Measurements from ENCODE around the gene IL1RN. TPM values are rescaled to one million over a fixed set of nuclear protein-coding genes. Genes with fewer than 3 reads are reported as not detected.

IL1RN gene
- total RNA-seq, 1 donor from 2014 or later, result 0.57 TPM

- intact Hi-C loops (cut with micrococcal nuclease), result no loop called here
- ATAC-seq (peak; percentile 78), DNase-seq (peak; percentile 42)
Observed at GRCh38 chr2:113167115-113167932, 39.9 kb downstream of the IL1RN start.

DNA sequence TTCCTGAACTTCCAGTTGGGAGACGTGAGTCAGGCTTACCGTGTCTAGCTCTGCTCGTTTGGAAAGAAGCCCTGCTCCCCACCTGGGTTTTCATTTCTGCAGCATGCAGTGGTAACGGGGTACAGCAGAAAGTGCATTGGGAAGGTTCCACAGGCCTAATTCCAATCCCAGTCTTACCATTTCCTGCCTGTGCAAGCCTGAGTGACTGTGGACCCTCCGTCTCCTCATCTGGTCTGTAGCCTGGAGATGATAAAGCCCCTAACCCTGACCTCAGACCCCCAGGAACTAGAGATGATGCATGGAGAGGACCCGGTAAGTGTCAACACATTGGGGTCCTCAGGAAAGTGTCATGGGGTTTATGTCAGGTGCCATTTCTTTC lies 40.6 kb downstream of the IL1RN start:
- DNase-seq (no peak), ATAC-seq (no peak)
- intact Hi-C loops (cut with micrococcal nuclease), result no loop called here

DNA sequence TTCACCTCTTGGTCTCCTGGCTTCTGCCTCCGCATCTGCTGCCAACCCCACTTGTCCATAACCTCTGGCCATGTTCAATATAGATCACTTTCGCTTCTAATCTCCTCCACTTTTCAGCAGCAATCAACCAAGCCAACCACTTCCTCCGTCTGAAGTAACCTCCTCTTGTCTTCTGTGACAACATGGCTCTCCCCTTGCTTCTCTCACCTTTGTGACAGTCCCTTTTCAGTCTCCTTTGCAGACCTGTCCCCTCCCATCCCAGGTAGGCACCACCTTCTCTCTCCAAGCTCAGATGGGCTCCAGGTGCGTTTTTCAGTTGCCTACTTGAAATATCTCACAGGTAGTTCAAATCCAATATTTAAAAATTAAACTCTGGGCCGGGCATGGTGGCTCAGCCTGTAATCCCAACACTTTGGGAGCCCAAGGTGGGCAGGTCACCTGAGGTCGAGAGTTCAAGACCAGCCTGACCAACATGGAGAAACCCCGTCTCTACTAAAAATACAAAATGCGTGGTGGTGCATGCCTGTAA lies 41.7 kb downstream of the IL1RN start:
- intact Hi-C loops (cut with micrococcal nuclease), result no loop called here
- DNase-seq (no peak), ATAC-seq (no peak)

GRCh38 chr2:113169586-113169985 lies 42.2 kb downstream of the IL1RN start:
- intact Hi-C loops (cut with micrococcal nuclease), result no loop called here
- no peak for ATAC-seq
- no peak for DNase-seq

DNA sequence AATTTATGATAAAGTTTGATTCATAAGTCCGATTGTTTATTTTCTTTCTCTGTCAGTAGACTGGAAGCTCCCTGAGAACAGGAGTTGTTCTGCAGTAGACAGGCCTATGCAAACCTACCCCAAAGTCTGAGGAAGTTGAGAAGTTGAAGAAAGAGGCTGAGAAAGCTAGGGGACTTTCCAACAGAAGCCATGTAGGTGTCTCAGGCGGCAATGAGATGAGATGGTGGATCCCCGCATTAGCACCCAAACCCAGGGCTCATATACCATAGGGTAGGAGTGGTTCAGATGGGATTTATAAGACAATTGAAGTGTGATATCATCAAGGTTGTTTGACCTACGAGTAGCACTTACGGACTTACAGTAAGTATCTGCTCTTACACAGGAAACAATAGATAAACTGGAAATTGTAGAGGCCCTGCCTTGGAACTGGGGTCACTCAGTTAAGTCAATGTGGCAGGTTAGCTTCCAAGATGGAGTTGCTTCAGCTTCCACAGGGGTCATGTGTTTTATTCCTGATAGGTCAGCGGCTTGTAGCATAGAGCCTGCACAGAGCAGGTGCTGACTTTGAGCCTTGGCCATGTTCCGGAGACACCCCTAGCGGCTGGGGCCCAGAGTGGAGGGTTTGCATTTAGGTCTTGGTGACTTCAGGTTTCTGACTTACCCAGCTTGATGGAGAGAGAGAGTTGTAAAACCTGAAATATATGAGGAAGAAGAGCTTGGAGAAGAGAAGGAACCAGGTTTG lies 44.1 kb downstream of the IL1RN start:
- no peak for ATAC-seq
- DNase-seq, result no peak
- intact Hi-C loops (cut with micrococcal nuclease), result no loop called here

DNA sequence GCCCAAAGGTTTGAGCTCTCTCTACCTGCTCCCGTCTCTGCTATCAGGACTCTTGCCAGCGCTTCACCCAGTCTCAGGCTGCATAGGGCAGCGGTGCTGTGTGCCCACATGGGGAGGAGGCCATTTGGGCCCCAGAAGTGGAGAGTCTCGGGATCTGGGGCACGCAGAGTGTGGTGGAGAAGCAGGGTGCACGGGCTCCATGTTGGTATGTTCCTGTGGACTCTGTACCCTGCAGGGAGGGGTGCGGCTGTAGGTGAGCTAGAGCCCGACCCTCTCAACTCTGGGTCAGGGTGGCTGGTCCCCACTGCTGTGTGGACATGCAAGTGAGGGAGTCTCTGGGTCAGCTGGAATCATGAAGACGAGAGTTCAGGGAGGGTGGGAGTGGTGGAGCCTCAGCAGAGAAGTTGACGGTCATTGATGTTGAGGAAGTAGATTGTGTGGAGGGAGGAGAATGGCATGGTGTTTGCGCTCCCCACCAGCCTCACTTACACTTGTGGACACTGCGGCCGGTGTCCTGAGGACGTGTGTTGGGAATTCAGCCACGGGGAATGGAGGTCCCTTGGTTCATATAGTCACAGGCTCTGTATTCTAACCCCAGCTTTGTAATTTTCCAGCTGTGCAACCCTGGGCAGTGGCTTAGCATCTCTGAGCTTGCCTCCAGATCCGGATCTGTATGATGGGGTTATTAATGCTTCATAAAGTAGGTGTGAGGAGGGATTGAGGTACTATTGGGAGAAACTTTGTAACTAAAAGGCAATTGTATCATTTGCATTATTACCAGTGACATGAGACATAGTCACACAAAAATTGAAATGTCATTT lies 45.5 kb downstream of the IL1RN start:
- DNase-seq (no peak), ATAC-seq (no peak)
- intact Hi-C loops (cut with micrococcal nuclease), result no loop called here

DNA sequence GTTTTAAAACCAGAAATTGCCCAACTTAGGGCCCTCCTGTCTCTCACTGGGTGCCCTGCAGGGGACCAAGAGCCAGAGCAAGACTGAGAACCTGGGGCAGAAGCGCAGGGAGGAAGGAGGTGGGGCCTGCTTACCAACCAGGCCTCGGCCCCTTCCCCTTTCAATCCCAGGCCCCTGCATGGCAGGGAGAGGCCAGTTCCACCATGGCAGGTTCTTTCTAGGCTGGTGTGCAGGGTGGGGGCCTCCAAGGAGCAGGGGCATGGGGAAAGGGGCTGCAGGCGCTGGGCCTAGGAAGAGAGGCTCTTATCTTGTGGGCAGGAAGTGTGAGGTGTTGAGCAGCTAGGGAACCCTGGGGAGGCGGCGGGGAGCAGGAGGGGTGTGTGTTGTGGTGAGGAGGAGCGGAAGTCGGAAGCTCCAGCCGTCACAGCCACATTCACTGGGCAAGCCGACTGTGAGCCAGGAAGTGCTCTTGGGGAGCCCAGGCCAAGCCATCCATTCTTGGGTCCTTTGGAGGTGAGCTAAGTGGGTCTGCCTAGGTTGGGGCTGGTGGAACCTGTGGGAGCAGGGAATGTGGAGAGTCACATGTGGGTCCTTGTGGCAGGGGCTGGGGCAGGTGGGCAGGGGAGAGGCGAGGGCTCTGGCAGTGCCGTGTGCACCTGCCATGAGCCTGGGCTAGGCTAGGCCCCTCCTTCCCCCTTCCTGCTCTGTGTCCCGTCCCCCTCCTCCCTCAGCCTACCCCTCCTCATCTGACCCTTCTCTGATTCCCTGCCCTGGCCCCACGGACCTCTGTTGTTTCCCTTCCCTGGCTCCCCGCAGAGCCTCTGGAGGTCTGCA lies 46.4 kb downstream of the IL1RN start, which contains the start of gene PSD4:
Gene PSD4, plus strand, starts transcription at position 430 of the 834 bp plus-strand sequence. CDS start 8,486 bp downstream, outside the sequence.
- ATAC-seq (peak; percentile 83), DNase-seq (peak; percentile 72)
- intact Hi-C loops (cut with micrococcal nuclease), result no loop called here

GRCh38 chr2:113174376-113174750 lies 47.0 kb downstream of the IL1RN start:
- intact Hi-C loops (cut with micrococcal nuclease), result no loop called here
- DNase-seq, result no peak

DNA sequence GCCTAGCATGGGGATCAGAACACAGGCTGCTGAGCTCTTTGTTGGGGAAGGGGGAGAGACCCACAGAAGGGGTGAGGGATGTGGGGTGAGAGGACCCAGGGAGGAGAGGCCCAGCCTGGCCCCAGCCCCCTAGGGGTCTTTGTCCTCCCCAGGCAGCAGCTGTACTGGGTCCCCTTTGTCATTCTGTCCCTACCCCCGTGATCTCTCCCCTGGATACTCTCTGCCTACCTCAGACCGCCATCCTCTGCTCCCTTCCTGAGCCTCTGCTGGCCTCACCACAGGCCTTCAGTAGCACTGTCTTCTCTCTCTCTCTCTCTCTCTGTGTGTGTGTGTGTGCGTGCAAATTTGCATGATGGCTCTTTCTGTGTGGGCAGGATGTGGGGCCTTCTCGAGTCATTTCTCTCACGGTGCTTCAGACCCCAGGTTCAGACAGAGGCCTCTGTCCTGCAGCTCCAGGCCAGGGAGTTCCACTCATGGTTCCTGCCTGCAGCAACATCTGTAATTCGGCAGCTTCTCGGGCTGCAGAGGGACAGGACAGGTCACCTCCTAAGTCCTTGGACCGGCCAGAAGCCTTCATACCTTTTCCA lies 47.7 kb downstream of the IL1RN start:
- intact Hi-C loops (cut with micrococcal nuclease), result no loop called here
- DNase-seq (no peak), ATAC-seq (peak; percentile 21)

More at GRCh38 chr2:113174376-113174750, 47.0 kb downstream of the IL1RN start:
- no peak for ATAC-seq

GRCh38 chr2:113175736-113176695 lies 48.6 kb downstream of the IL1RN start:
- intact Hi-C loops (cut with micrococcal nuclease), result no loop called here
- DNase-seq, result no peak
- ATAC-seq, result no peak

GRCh38 chr2:113176696-113177355 lies 49.4 kb downstream of the IL1RN start:
- intact Hi-C loops (cut with micrococcal nuclease), result no loop called here
- DNase-seq, result no peak
- ATAC-seq, result no peak

- DNase-seq (no peak), ATAC-seq (no peak)
- intact Hi-C loops (cut with micrococcal nuclease), result no loop called here
Observed at GRCh38 chr2:113178069-113178746, 50.8 kb downstream of the IL1RN start.

- no peak for ATAC-seq
- no peak for DNase-seq
- intact Hi-C loops (cut with micrococcal nuclease), result no loop called here
Observed at GRCh38 chr2:113178891-113179290, 51.5 kb downstream of the IL1RN start.

GRCh38 chr2:113179446-113180045 lies 52.1 kb downstream of the IL1RN start:
- DNase-seq (no peak), ATAC-seq (no peak)
- intact Hi-C loops (cut with micrococcal nuclease), result no loop called here

GRCh38 chr2:113180131-113180946 lies 52.9 kb downstream of the IL1RN start:
- no peak for DNase-seq
- intact Hi-C loops (cut with micrococcal nuclease), result no loop called here
- ATAC-seq, result no peak
